ENCODE results near the gene EFHD1. TPM values are rescaled to one million over a fixed set of nuclear protein-coding genes. Genes with fewer than 3 reads are reported as not detected.
"Not testable (repeated sequence)": the region's sequence is repeated elsewhere in the genome, so short reads cannot be mapped to it uniquely, and the experiment has no call there.

EFHD1 gene
- total RNA-seq, 1 donor from 2014 or later, result 3.6 TPM

GRCh38 chr2:232713505-232713904, 80.1 kb downstream of the EFHD1 start:
- Histone ChIP-seq H3K27me3 (ENCODE audit: control insufficient read depth, insufficient read depth, low read length) (no peaks in the 10 kb centered on the region), H3K36me3 (ENCODE audit: control insufficient read depth, insufficient read depth, low read length) (no peaks in the 10 kb centered on the region), H3K4me3 (ENCODE audit: low read depth, low read length) (no peak overlapping the region)
- no peak for DNase-seq (ENCODE audit: low read depth)
- TF ChIP-seq, protein P1, sequence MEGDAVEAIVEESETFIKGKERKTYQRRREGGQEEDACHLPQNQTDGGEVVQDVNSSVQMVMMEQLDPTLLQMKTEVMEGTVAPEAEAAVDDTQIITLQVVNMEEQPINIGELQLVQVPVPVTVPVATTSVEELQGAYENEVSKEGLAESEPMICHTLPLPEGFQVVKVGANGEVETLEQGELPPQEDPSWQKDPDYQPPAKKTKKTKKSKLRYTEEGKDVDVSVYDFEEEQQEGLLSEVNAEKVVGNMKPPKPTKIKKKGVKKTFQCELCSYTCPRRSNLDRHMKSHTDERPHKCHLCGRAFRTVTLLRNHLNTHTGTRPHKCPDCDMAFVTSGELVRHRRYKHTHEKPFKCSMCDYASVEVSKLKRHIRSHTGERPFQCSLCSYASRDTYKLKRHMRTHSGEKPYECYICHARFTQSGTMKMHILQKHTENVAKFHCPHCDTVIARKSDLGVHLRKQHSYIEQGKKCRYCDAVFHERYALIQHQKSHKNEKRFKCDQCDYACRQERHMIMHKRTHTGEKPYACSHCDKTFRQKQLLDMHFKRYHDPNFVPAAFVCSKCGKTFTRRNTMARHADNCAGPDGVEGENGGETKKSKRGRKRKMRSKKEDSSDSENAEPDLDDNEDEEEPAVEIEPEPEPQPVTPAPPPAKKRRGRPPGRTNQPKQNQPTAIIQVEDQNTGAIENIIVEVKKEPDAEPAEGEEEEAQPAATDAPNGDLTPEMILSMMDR (IDR thresholded peaks at IDR 0.05; ENCODE audit: insufficient read depth, low read length, poor library complexity, severe bottlenecking), result no peak

GRCh38 chr2:232714969-232715368, 81.6 kb downstream of the EFHD1 start:
- no peaks in the 10 kb centered on the region for H3K27me3 ChIP-seq (ENCODE audit: control insufficient read depth, insufficient read depth, low read length)
- H3K4me3 ChIP-seq (ENCODE audit: low read depth, low read length), result no peak overlapping the region
- TF ChIP-seq, protein P1 (IDR thresholded peaks at IDR 0.05; ENCODE audit: insufficient read depth, low read length, poor library complexity, severe bottlenecking), result no peak
- no peaks in the 10 kb centered on the region for H3K36me3 ChIP-seq (ENCODE audit: control insufficient read depth, insufficient read depth, low read length)
- DNase-seq (ENCODE audit: low read depth), result no peak

- not testable (repeated sequence) for DNase-seq (ENCODE audit: low read depth); H3K36me3 ChIP-seq (ENCODE audit: control insufficient read depth, insufficient read depth, low read length); H3K4me3 ChIP-seq (ENCODE audit: low read depth, low read length); H3K27me3 ChIP-seq (ENCODE audit: control insufficient read depth, insufficient read depth, low read length)
Measured at GRCh38 chr2:232720056-232720455, 86.7 kb downstream of the EFHD1 start.

DNA sequence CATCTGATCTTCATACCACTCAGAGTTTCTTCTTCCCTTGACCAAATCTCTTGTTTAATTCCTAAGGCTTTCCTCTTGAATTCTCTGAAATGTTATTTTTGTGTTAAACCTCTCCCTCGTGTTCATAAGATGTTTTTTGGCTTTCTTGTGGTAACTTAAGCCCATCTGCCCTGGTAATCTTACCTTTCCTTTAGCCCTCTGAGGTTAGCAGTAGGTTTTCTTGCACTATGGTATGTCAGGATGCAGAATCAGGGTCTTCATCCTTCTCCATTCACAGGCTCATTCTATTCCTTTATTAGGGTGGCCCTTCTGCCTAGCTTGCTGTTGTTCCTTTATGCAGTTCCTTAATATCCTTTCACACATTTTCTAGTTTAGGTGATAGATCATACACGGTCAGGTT, 87.9 kb downstream of the EFHD1 start:
- TF ChIP-seq, protein P1 (IDR thresholded peaks at IDR 0.05; ENCODE audit: insufficient read depth, low read length, poor library complexity, severe bottlenecking), result no peak
- H3K27me3 ChIP-seq (ENCODE audit: control insufficient read depth, insufficient read depth, low read length), result no peaks in the 10 kb centered on the region
- H3K4me3 ChIP-seq (ENCODE audit: low read depth, low read length), result no peak overlapping the region
- H3K36me3 ChIP-seq (ENCODE audit: control insufficient read depth, insufficient read depth, low read length), result no peaks in the 10 kb centered on the region
- no peak for DNase-seq (ENCODE audit: low read depth)

GRCh38 chr2:232721882-232722281, 88.5 kb downstream of the EFHD1 start:
- TF ChIP-seq, protein P1 (IDR thresholded peaks at IDR 0.05; ENCODE audit: insufficient read depth, low read length, poor library complexity, severe bottlenecking), result no peak
- Histone ChIP-seq H3K36me3 (ENCODE audit: control insufficient read depth, insufficient read depth, low read length) (no peaks in the 10 kb centered on the region), H3K4me3 (ENCODE audit: low read depth, low read length) (no peak overlapping the region), H3K27me3 (ENCODE audit: control insufficient read depth, insufficient read depth, low read length) (no peaks in the 10 kb centered on the region)
- DNase-seq (ENCODE audit: low read depth), result no peak

DNA sequence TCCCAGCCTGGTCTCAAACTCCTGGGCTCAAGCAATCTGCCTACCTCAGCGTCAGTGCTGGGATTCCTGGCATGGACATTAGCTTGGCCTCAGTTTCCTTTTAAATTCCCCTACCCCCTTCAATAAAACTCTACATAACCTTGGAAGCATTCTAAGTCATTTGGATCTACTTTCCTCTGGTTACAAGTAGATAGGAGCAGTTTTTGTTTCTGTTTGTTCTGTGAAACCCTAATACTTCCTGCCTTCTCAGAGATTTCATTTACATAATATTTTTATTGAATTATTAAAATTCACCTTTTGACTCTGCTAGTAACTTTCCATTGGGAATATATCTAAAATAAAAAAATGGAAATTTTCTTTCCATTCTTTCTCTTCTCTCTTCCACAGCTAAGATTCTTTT, 89.6 kb downstream of the EFHD1 start:
- Histone ChIP-seq H3K4me3 (ENCODE audit: low read depth, low read length) (no peak overlapping the region), H3K36me3 (ENCODE audit: control insufficient read depth, insufficient read depth, low read length) (no peaks in the 10 kb centered on the region), H3K27me3 (ENCODE audit: control insufficient read depth, insufficient read depth, low read length) (no peaks in the 10 kb centered on the region)
- TF ChIP-seq, protein P1 (IDR thresholded peaks at IDR 0.05; ENCODE audit: insufficient read depth, low read length, poor library complexity, severe bottlenecking), result no peak
- DNase-seq (ENCODE audit: low read depth), result no peak

Measured in kidney epithelial cell (primary cell).